ENCODE results near the gene RANBP3L.

DNA sequence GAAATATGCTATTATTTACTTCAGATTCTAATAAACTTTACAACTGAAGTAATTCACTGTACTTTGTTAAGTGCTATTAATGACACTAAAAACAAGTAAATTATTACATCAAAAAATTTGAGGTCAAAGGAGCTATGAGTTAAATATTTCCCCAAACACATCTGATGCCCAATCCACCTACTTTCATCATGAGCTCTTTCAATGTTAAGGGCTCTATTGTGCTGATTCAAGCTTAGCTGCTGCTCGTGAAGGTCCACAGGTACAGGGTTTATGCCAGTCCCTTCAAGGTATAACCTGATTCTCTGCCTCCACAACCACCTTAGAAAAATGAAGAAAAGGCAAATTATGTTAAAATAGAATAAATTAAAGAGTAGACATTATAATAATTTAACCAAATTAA, 84.1 kb downstream of the RANBP3L start:
- TF ChIP-seq, protein P1, sequence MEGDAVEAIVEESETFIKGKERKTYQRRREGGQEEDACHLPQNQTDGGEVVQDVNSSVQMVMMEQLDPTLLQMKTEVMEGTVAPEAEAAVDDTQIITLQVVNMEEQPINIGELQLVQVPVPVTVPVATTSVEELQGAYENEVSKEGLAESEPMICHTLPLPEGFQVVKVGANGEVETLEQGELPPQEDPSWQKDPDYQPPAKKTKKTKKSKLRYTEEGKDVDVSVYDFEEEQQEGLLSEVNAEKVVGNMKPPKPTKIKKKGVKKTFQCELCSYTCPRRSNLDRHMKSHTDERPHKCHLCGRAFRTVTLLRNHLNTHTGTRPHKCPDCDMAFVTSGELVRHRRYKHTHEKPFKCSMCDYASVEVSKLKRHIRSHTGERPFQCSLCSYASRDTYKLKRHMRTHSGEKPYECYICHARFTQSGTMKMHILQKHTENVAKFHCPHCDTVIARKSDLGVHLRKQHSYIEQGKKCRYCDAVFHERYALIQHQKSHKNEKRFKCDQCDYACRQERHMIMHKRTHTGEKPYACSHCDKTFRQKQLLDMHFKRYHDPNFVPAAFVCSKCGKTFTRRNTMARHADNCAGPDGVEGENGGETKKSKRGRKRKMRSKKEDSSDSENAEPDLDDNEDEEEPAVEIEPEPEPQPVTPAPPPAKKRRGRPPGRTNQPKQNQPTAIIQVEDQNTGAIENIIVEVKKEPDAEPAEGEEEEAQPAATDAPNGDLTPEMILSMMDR (IDR thresholded peaks at IDR 0.05): no peak
- no peak for TF ChIP-seq EZH2phosphoT487 (IDR thresholded peaks at IDR 0.05)
